HEK293 (cell line): ENCODE results near the gene YWHAQ.

Source experiments
- ZNF221 ChIP-seq: fragments of 450-650 bp; formaldehyde crosslinking; IDR thresholded peaks from 2 replicates; pipeline ENCODE4 v1.5.1; 2017; ENCODE audit warnings: missing biosample characterization, missing genetic modification characterization, borderline replicate concordance
- ZNF274 ChIP-seq, 2 experiments: fragments of 200-500 bp in 1 of 2; fragments of 450-650 bp in 1 of 2; sonication (Bioruptor generic) in 1 of 2; formaldehyde crosslinking in 1 of 2; IDR thresholded peaks; 2 replicates each; pipeline versions ENCODE4 v1.5.1 to v1.6.1; 2014 to 2016; ENCODE audit warnings: borderline replicate concordance in 1 of 2, inconsistent platforms in 1 of 2, low read length in 1 of 2, missing biosample characterization in 1 of 2, missing genetic modification characterization in 1 of 2
- ZNF394 ChIP-seq: fragments of 450-650 bp; formaldehyde crosslinking; IDR thresholded peaks from 2 replicates; pipeline ENCODE4 v1.5.1; 2016; ENCODE audit warnings: missing biosample characterization, missing genetic modification characterization, mild to moderate bottlenecking, moderate library complexity, borderline replicate concordance
- ZNF549 ChIP-seq: fragments of 450-650 bp; IDR thresholded peaks from 2 replicates; pipeline ENCODE4 v1.5.1; 2018; ENCODE audit warnings: missing biosample characterization, missing genetic modification characterization, mild to moderate bottlenecking, inconsistent platforms, moderate library complexity
- ZNF747 ChIP-seq: fragments of 450-650 bp; formaldehyde crosslinking; IDR thresholded peaks from 2 replicates; pipeline ENCODE4 v1.5.1; 2016; ENCODE audit warnings: missing biosample characterization, missing genetic modification characterization
- TF ChIP-seq, protein P1 (sequence below): fragments of 450-650 bp; formaldehyde crosslinking; IDR thresholded peaks from 2 replicates; pipeline ENCODE4 v1.5.1; 2016; ENCODE audit warnings: missing biosample characterization, missing genetic modification characterization
- TF ChIP-seq, protein P2 (sequence below): fragments of 450-650 bp; formaldehyde crosslinking; IDR thresholded peaks from 2 replicates; pipeline ENCODE4 v1.5.1; 2016; ENCODE audit warnings: missing biosample characterization, missing genetic modification characterization
- TF ChIP-seq, protein P3 (sequence below): fragments of 450-650 bp; formaldehyde crosslinking; IDR thresholded peaks from 2 replicates; pipeline ENCODE4 v1.5.1; 2016; ENCODE audit warnings: missing biosample characterization, missing genetic modification characterization
- TF ChIP-seq, protein P4 (sequence below): fragments of 450-650 bp; formaldehyde crosslinking; IDR thresholded peaks from 2 replicates; pipeline ENCODE4 v1.5.1; 2016; ENCODE audit warnings: missing biosample characterization, missing genetic modification characterization
- TF ChIP-seq, protein P5 (sequence below): fragments of 450-650 bp; formaldehyde crosslinking; IDR thresholded peaks from 2 replicates; pipeline ENCODE4 v1.5.1; 2016; ENCODE audit warnings: missing biosample characterization, missing genetic modification characterization

DNA sequence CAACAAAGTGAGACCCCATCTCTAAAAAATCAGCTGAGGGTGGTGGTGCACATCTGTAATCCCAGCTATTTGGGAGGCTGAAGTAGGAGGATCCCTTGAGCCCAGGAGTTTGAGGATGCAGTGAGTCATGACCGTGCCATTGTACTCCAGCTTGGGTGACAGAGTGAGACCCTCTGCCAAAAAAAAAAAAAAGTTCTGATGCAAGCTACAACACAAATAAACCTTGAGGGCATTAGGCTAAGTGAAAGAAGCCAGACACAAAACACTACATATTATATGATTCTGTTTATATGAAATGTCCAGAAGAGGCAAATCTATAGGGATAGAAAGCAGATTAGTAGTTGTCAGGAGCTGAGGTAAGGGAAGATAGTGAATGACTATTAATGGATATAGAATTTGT, 13.0 kb downstream of the YWHAQ start:
- TF ChIP-seq ZNF274 (IDR thresholded peaks at IDR 0.05; ENCODE audit: low read length): no peak
- no peak for TF ChIP-seq ZNF274 (tag by site-specific recombination; IDR thresholded peaks at IDR 0.05; ENCODE audit: borderline replicate concordance)
- no peak for TF ChIP-seq ZNF394 (tag by site-specific recombination)
- TF ChIP-seq, protein P1, sequence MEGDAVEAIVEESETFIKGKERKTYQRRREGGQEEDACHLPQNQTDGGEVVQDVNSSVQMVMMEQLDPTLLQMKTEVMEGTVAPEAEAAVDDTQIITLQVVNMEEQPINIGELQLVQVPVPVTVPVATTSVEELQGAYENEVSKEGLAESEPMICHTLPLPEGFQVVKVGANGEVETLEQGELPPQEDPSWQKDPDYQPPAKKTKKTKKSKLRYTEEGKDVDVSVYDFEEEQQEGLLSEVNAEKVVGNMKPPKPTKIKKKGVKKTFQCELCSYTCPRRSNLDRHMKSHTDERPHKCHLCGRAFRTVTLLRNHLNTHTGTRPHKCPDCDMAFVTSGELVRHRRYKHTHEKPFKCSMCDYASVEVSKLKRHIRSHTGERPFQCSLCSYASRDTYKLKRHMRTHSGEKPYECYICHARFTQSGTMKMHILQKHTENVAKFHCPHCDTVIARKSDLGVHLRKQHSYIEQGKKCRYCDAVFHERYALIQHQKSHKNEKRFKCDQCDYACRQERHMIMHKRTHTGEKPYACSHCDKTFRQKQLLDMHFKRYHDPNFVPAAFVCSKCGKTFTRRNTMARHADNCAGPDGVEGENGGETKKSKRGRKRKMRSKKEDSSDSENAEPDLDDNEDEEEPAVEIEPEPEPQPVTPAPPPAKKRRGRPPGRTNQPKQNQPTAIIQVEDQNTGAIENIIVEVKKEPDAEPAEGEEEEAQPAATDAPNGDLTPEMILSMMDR (tag by site-specific recombination): no peak
- TF ChIP-seq ZNF549 (tag by site-specific recombination): no peak
- TF ChIP-seq, protein P2, sequence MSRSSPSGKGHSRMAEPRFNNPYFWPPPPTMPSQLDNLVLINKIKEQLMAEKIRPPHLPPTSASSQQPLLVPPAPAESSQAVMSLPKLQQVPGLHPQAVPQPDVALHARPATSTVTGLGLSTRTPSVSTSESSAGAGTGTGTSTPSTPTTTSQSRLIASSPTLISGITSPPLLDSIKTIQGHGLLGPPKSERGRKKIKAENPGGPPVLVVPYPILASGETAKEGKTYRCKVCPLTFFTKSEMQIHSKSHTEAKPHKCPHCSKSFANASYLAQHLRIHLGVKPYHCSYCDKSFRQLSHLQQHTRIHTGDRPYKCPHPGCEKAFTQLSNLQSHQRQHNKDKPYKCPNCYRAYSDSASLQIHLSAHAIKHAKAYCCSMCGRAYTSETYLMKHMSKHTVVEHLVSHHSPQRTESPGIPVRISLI: no peak
- TF ChIP-seq, protein P3, sequence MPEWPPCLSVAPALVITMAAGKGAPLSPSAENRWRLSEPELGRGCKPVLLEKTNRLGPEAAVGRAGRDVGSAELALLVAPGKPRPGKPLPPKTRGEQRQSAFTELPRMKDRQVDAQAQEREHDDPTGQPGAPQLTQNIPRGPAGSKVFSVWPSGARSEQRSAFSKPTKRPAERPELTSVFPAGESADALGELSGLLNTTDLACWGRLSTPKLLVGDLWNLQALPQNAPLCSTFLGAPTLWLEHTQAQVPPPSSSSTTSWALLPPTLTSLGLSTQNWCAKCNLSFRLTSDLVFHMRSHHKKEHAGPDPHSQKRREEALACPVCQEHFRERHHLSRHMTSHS: no peak
- TF ChIP-seq, protein P4, sequence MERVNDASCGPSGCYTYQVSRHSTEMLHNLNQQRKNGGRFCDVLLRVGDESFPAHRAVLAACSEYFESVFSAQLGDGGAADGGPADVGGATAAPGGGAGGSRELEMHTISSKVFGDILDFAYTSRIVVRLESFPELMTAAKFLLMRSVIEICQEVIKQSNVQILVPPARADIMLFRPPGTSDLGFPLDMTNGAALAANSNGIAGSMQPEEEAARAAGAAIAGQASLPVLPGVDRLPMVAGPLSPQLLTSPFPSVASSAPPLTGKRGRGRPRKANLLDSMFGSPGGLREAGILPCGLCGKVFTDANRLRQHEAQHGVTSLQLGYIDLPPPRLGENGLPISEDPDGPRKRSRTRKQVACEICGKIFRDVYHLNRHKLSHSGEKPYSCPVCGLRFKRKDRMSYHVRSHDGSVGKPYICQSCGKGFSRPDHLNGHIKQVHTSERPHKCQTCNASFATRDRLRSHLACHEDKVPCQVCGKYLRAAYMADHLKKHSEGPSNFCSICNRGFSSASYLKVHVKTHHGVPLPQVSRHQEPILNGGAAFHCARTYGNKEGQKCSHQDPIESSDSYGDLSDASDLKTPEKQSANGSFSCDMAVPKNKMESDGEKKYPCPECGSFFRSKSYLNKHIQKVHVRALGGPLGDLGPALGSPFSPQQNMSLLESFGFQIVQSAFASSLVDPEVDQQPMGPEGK: no peak
- no peak for TF ChIP-seq ZNF221
- TF ChIP-seq, protein P5, sequence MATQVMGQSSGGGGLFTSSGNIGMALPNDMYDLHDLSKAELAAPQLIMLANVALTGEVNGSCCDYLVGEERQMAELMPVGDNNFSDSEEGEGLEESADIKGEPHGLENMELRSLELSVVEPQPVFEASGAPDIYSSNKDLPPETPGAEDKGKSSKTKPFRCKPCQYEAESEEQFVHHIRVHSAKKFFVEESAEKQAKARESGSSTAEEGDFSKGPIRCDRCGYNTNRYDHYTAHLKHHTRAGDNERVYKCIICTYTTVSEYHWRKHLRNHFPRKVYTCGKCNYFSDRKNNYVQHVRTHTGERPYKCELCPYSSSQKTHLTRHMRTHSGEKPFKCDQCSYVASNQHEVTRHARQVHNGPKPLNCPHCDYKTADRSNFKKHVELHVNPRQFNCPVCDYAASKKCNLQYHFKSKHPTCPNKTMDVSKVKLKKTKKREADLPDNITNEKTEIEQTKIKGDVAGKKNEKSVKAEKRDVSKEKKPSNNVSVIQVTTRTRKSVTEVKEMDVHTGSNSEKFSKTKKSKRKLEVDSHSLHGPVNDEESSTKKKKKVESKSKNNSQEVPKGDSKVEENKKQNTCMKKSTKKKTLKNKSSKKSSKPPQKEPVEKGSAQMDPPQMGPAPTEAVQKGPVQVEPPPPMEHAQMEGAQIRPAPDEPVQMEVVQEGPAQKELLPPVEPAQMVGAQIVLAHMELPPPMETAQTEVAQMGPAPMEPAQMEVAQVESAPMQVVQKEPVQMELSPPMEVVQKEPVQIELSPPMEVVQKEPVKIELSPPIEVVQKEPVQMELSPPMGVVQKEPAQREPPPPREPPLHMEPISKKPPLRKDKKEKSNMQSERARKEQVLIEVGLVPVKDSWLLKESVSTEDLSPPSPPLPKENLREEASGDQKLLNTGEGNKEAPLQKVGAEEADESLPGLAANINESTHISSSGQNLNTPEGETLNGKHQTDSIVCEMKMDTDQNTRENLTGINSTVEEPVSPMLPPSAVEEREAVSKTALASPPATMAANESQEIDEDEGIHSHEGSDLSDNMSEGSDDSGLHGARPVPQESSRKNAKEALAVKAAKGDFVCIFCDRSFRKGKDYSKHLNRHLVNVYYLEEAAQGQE (tag by site-specific recombination): no peak
- TF ChIP-seq ZNF747: no peak
